A549 (cell line): ENCODE measurements around the gene LRRC8C.

Source experiments
- BHLHE40 ChIP-seq: IDR thresholded peaks from 2 replicates; pipeline ENCODE4 v1.6.1; 2012; ENCODE audit warnings: low read depth, low read length, inconsistent platforms
- CEBPB ChIP-seq, 2 experiments: fragments of >200 bp in 1 of 2; sonication (Bioruptor Twin) in 1 of 2; formaldehyde crosslinking in 1 of 2; IDR thresholded peaks; 2 replicates each; pipeline ENCODE4 v1.6.1; 2012 to 2016
- CHD4 ChIP-seq: fragments of 200-600 bp; sonication (generic); IDR thresholded peaks from 2 replicates; pipeline ENCODE4 v1.6.1; 2016; ENCODE audit warnings: antibody characterized with exemption, mild to moderate bottlenecking, borderline replicate concordance
- EP300 ChIP-seq, 2 experiments: fragments of >200 bp; sonication (Bioruptor Twin); formaldehyde crosslinking; IDR thresholded peaks; 2 replicates in 1 of 2; 3 replicates in 1 of 2; pipeline ENCODE4 v1.6.1; 2016 to 2017
- MYC ChIP-seq: IDR thresholded peaks from 2 replicates; pipeline ENCODE4 v1.6.1; 2012; ENCODE audit warnings: mild to moderate bottlenecking, inconsistent platforms, low read length, improper control_type of control experiment, borderline replicate concordance
- NR3C1 ChIP-seq: fragments of >200 bp; sonication (Bioruptor Twin); formaldehyde crosslinking; IDR thresholded peaks from 3 replicates; pipeline ENCODE4 v1.6.1; 2017
- POLR2A ChIP-seq: IDR thresholded peaks from 2 replicates; pipeline ENCODE4 v1.6.1; 2012; ENCODE audit warnings: mild to moderate bottlenecking, low read length
- RARB ChIP-seq: fragments of 250-450 bp; sonication (Bioruptor Pico); IDR thresholded peaks from 2 replicates; pipeline ENCODE4 v1.8.0; 2021; ENCODE audit warnings: mild to moderate bottlenecking, moderate library complexity
- TP53 ChIP-seq: fragments of 250-450 bp; sonication (Bioruptor Pico); IDR thresholded peaks from 2 replicates; pipeline ENCODE4 v1.5.0; 2021; ENCODE audit warnings: mild to moderate bottlenecking, moderate library complexity
- TF ChIP-seq, protein P1 (sequence below): fragments of 450-650 bp; IDR thresholded peaks from 2 replicates; pipeline ENCODE4 v1.6.1; 2014; ENCODE audit warnings: antibody characterized with exemption
- TF ChIP-seq, protein P2 (sequence below): fragments of >200 bp; sonication (Bioruptor Twin); formaldehyde crosslinking; IDR thresholded peaks from 3 replicates; pipeline ENCODE4 v1.5.1; 2016
- TF ChIP-seq, protein P3 (sequence below): fragments of 200-600 bp; sonication (generic); IDR thresholded peaks from 2 replicates; pipeline ENCODE4 v1.6.1; 2016; ENCODE audit warnings: antibody characterized with exemption, mild to moderate bottlenecking, moderate library complexity
- TF ChIP-seq, protein P4 (sequence below): IDR thresholded peaks from 2 replicates; pipeline ENCODE4 v1.6.1; 2012

DNA sequence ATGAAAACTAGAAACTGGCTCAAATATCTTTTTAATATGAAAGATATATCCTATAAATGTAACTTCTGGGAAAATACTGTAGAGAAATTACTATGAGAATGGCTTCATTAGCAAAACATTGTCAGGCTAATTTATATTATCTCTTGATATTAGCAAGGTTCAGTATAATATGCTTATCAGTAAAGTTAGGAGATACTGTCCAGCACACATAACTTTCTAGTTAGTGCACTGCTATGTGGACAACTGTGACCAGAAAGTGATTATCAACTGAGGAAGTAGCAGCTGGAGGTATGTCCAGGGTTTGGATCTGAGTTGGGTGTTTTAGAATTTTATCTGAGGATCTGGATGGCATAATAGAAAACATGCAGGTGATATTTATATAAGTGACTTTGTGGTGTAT, 7.5 kb downstream of the LRRC8C start:
- TF ChIP-seq POLR2A (no peak), EP300 (IDR thresholded peaks at IDR 0.05) (no peak), CEBPB (IDR thresholded peaks at IDR 0.05) (no peak), TP53 (no peak), NR3C1 (no peak), MYC (no peak), RARB (CRISPR knock-in tag) (no peak), BHLHE40 (no peak), CHD4 (no peak)
- TF ChIP-seq, protein P1, sequence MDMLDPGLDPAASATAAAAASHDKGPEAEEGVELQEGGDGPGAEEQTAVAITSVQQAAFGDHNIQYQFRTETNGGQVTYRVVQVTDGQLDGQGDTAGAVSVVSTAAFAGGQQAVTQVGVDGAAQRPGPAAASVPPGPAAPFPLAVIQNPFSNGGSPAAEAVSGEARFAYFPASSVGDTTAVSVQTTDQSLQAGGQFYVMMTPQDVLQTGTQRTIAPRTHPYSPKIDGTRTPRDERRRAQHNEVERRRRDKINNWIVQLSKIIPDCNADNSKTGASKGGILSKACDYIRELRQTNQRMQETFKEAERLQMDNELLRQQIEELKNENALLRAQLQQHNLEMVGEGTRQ = no peak
- TF ChIP-seq, protein P2, sequence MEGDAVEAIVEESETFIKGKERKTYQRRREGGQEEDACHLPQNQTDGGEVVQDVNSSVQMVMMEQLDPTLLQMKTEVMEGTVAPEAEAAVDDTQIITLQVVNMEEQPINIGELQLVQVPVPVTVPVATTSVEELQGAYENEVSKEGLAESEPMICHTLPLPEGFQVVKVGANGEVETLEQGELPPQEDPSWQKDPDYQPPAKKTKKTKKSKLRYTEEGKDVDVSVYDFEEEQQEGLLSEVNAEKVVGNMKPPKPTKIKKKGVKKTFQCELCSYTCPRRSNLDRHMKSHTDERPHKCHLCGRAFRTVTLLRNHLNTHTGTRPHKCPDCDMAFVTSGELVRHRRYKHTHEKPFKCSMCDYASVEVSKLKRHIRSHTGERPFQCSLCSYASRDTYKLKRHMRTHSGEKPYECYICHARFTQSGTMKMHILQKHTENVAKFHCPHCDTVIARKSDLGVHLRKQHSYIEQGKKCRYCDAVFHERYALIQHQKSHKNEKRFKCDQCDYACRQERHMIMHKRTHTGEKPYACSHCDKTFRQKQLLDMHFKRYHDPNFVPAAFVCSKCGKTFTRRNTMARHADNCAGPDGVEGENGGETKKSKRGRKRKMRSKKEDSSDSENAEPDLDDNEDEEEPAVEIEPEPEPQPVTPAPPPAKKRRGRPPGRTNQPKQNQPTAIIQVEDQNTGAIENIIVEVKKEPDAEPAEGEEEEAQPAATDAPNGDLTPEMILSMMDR = no peak
- TF ChIP-seq, protein P3, sequence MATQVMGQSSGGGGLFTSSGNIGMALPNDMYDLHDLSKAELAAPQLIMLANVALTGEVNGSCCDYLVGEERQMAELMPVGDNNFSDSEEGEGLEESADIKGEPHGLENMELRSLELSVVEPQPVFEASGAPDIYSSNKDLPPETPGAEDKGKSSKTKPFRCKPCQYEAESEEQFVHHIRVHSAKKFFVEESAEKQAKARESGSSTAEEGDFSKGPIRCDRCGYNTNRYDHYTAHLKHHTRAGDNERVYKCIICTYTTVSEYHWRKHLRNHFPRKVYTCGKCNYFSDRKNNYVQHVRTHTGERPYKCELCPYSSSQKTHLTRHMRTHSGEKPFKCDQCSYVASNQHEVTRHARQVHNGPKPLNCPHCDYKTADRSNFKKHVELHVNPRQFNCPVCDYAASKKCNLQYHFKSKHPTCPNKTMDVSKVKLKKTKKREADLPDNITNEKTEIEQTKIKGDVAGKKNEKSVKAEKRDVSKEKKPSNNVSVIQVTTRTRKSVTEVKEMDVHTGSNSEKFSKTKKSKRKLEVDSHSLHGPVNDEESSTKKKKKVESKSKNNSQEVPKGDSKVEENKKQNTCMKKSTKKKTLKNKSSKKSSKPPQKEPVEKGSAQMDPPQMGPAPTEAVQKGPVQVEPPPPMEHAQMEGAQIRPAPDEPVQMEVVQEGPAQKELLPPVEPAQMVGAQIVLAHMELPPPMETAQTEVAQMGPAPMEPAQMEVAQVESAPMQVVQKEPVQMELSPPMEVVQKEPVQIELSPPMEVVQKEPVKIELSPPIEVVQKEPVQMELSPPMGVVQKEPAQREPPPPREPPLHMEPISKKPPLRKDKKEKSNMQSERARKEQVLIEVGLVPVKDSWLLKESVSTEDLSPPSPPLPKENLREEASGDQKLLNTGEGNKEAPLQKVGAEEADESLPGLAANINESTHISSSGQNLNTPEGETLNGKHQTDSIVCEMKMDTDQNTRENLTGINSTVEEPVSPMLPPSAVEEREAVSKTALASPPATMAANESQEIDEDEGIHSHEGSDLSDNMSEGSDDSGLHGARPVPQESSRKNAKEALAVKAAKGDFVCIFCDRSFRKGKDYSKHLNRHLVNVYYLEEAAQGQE = no peak
- TF ChIP-seq, protein P4, sequence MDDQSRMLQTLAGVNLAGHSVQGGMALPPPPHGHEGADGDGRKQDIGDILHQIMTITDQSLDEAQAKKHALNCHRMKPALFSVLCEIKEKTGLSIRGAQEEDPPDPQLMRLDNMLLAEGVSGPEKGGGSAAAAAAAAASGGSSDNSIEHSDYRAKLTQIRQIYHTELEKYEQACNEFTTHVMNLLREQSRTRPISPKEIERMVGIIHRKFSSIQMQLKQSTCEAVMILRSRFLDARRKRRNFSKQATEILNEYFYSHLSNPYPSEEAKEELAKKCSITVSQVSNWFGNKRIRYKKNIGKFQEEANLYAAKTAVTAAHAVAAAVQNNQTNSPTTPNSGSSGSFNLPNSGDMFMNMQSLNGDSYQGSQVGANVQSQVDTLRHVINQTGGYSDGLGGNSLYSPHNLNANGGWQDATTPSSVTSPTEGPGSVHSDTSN = no peak
